SK-N-SH (cell line): ENCODE results near the gene SCGB3A1. TPM values are rescaled to one million over a fixed set of nuclear protein-coding genes. Genes with fewer than 3 reads are reported as not detected.

Experiments used
- CTCF ChIA-PET: fragments of 300-600, 350-600 bp; formaldehyde crosslinking; extraction: SDS; loops from one replicate; lab custom pipeline; 2021; lab: Yijun Ruan, JAX
- POLR2A ChIA-PET: fragments of 350-600 bp; sonication (Branson Sonifier 250); formaldehyde crosslinking; extraction: SDS; loops from one replicate; lab custom pipeline; 2020; ENCODE audit warnings: antibody characterized with exemption, inconsistent platforms; lab: Yijun Ruan, JAX
- DNase-seq: peaks from one replicate; pipeline ENCODE4 v3.0.0; 2012
- H2AFZ ChIP-seq: fragments of 200-600 bp; sonication (generic); 2 replicates; pipeline ENCODE4 v1.8.1; 2016; ENCODE audit warnings: antibody characterized with exemption, mild to moderate bottlenecking, low read depth
- H3F3A ChIP-seq: fragments of 200-600 bp; sonication (generic); replicated peaks from 2 replicates; pipeline ENCODE3; 2016; ENCODE audit warnings: antibody characterized with exemption, mild to moderate bottlenecking; ENCODE audit not compliant: insufficient read depth
- H3K27ac ChIP-seq, 2 experiments: fragments of 200-500 bp in 1 of 2; fragments of 200-600 bp in 1 of 2; sonication (Bioruptor generic) in 1 of 2; sonication (generic), shearing (Covaris generic) in 1 of 2; 2 replicates each; pipeline versions ENCODE4 v1.5.1 to v1.6.1; 2014 to 2016; ENCODE audit warnings: low read depth in 2 of 2, inconsistent platforms in 1 of 2, low read length in 1 of 2, mild to moderate bottlenecking in 1 of 2, mixed read lengths in 1 of 2
- H3K27me3 ChIP-seq: fragments of 200-600 bp; sonication (generic), shearing (Covaris generic); 2 replicates; pipeline ENCODE4 v1.6.1; 2016; ENCODE audit warnings: mixed run types; ENCODE audit not compliant: insufficient read depth
- H3K36me3 ChIP-seq, 2 experiments: fragments of 200-500 bp in 1 of 2; fragments of 200-600 bp in 1 of 2; sonication (Bioruptor generic) in 1 of 2; sonication (generic) in 1 of 2; replicated peaks in 1 of 2; 2 replicates each; pipeline versions ENCODE3 to v1.5.1; 2014 to 2016; ENCODE audit warnings: low read length in 1 of 2, mild to moderate bottlenecking in 1 of 2; ENCODE audit not compliant: insufficient read depth in 2 of 2, control insufficient read depth in 1 of 2
- H3K4me1 ChIP-seq, 2 experiments: fragments of 200-500 bp in 1 of 2; fragments of 200-600 bp in 1 of 2; sonication (Bioruptor generic) in 1 of 2; sonication (generic), shearing (Covaris generic) in 1 of 2; 2 replicates each; pipeline versions ENCODE4 v1.5.1 to v1.6.1; 2014 to 2016; ENCODE audit warnings: low read depth in 1 of 2, low read length in 1 of 2, mixed run types in 1 of 2; ENCODE audit not compliant: insufficient read depth in 2 of 2, control insufficient read depth in 1 of 2
- H3K4me2 ChIP-seq: fragments of 200-600 bp; sonication (generic), shearing (Covaris generic); 2 replicates; pipeline ENCODE4 v1.6.1; 2017; ENCODE audit warnings: mixed run types
- H3K4me3 ChIP-seq, 2 experiments: fragments of 200-500 bp in 1 of 2; fragments of 200-600 bp in 1 of 2; sonication (Bioruptor generic) in 1 of 2; sonication (generic), shearing (Covaris generic) in 1 of 2; 2 replicates each; pipeline versions ENCODE4 v1.5.1 to v1.8.1; 2014 to 2016; ENCODE audit warnings: low read depth in 2 of 2, inconsistent platforms in 1 of 2, low read length in 1 of 2, mild to moderate bottlenecking in 1 of 2, mixed read lengths in 1 of 2, moderate library complexity in 1 of 2
- H3K79me2 ChIP-seq: fragments of 200-600 bp; sonication (generic); 2 replicates; pipeline ENCODE4 v1.8.1; 2017; ENCODE audit warnings: mild to moderate bottlenecking; ENCODE audit not compliant: insufficient read depth
- H3K9ac ChIP-seq: fragments of 200-600 bp; sonication (generic); 2 replicates; pipeline ENCODE4 v1.6.1; 2017; ENCODE audit warnings: mixed run types
- H3K9me2 ChIP-seq: fragments of 200-600 bp; sonication (generic); 2 replicates; pipeline ENCODE4 v1.6.1; 2017; ENCODE audit warnings: mixed run types
- H3K9me3 ChIP-seq: fragments of 200-600 bp; sonication (generic); 2 replicates; pipeline ENCODE4 v1.6.1; 2017; ENCODE audit warnings: mixed run types, mild to moderate bottlenecking, moderate library complexity
- H4K20me1 ChIP-seq: fragments of 200-600 bp; sonication (generic); 2 replicates; pipeline ENCODE4 v1.6.1; 2017; ENCODE audit warnings: mild to moderate bottlenecking, mixed run types; ENCODE audit not compliant: insufficient read depth
- EZH2phosphoT487 ChIP-seq: fragments of 200-600 bp; sonication (generic); IDR thresholded peaks from 2 replicates; pipeline ENCODE4 v1.6.1; 2017; ENCODE audit warnings: low read depth, mixed run types, mild to moderate bottlenecking, antibody characterized with exemption, moderate library complexity, borderline replicate concordance
- FOSL2 ChIP-seq: IDR thresholded peaks from 2 replicates; pipeline ENCODE4 v1.4.0; 2012; ENCODE audit warnings: low read depth, mild to moderate bottlenecking, moderate library complexity, borderline replicate concordance
- GABPA ChIP-seq: IDR thresholded peaks from 2 replicates; pipeline ENCODE4 v1.4.0; 2012; ENCODE audit warnings: low read depth, mild to moderate bottlenecking
- IRF3 ChIP-seq: fragments of 150-350 bp; IDR thresholded peaks from 2 replicates; pipeline ENCODE4 v1.6.1; 2016; ENCODE audit warnings: mild to moderate bottlenecking, low read depth, low read length
- MXI1 ChIP-seq: IDR thresholded peaks from 2 replicates; pipeline ENCODE4 v1.6.1; 2012; ENCODE audit warnings: mild to moderate bottlenecking, low read depth, low read length, improper control_type of control experiment
- RCOR1 ChIP-seq: fragments of 150-350 bp; IDR thresholded peaks from 2 replicates; pipeline ENCODE4 v1.6.1; 2017; ENCODE audit warnings: antibody characterized with exemption, low read length
- REST ChIP-seq: IDR thresholded peaks from 2 replicates; pipeline ENCODE4 v1.6.1; 2012; ENCODE audit warnings: mild to moderate bottlenecking, low read depth, low read length, moderate library complexity
- RFX5 ChIP-seq: IDR thresholded peaks from 2 replicates; pipeline ENCODE4 v1.6.1; 2012; ENCODE audit warnings: mild to moderate bottlenecking, improper control_type of control experiment, low read length
- USF2 ChIP-seq: fragments of 150-350 bp; IDR thresholded peaks from 2 replicates; pipeline ENCODE4 v1.6.1; 2017; ENCODE audit warnings: antibody characterized with exemption, low read length, low read depth, borderline replicate concordance
- ZBTB33 ChIP-seq: IDR thresholded peaks from 2 replicates; pipeline ENCODE4 v1.4.0; 2012; ENCODE audit warnings: low read depth, borderline replicate concordance
- WGBS: methylation state at CpG from one replicate; pipeline ENCODE4 v1.1.6; 2017; ENCODE audit warnings: low lambda C conversion rate; 5-methylcytosine and 5-hydroxymethylcytosine counted together
- polyA plus RNA-seq, 3 experiments: library from polyadenylated mRNA; depleted of rRNA; stranded (reverse); fragments of >200 nt; gene quantifications; 2 replicates each; pipeline ENCODE4 v1.2.3, GENCODE V29; 2012

Gene SCGB3A1
- polyA plus RNA-seq, 1 of the 3 experiments (the other 2 are of a cell fraction) = not detected

GRCh38 chr5:180604271-180604670, 13.0 kb upstream of the SCGB3A1 start (continued):
- TF ChIP-seq REST (no peak), FOSL2 (no peak), MXI1 (no peak), IRF3 (no peak), RCOR1 (no peak)

- Histone ChIP-seq H3K36me3 (no peaks in the 10 kb centered on the region), H3K27ac (no peak overlapping the region), H3K27me3 (no peaks in the 10 kb centered on the region; the same call in 1 of the 2 replicates), H3K4me2 (no peak overlapping the region), H4K20me1 (no peaks in the 10 kb centered on the region), H3K79me2 (no peaks in the 10 kb centered on the region), H3K9me3 (no peaks in the 10 kb centered on the region), H2AFZ (no peak overlapping the region), H3K4me1 (no peaks in the 10 kb centered on the region), H3F3A (no peaks in the 10 kb centered on the region), H3K9me2 (no peaks in the 10 kb centered on the region), H3K4me3 (no peak overlapping the region), H3K9ac (no peak overlapping the region)
- ChIA-PET POLR2A (no interaction called here), CTCF (no interaction called here)
- no peak for TF ChIP-seq EZH2phosphoT487
- no peak for TF ChIP-seq GABPA
- WGBS = 88% methylated on average over 18 of the region's 19 CpGs
- no peak for DNase-seq
Observed at GRCh38 chr5:180603076-180603594, 11.8 kb upstream of the SCGB3A1 start.

GRCh38 chr5:180602481-180603075, 11.3 kb upstream of the SCGB3A1 start:
- POLR2A ChIA-PET = no interaction called here

More at GRCh38 chr5:180602481-180603075, 11.3 kb upstream of the SCGB3A1 start:
- Histone ChIP-seq H3K27ac (no peak overlapping the region), H3K36me3 (no peaks in the 10 kb centered on the region)
- TF ChIP-seq USF2 (no peak), RCOR1 (no peak), ZBTB33 (no peak), RFX5 (no peak)
- TF ChIP-seq, all 33 proteins: peak for 0
- H3K9ac ChIP-seq = no peak overlapping the region
- DNase-seq = peak; percentile 25
- H3K79me2 ChIP-seq = no peaks in the 10 kb centered on the region
- H3K9me2 ChIP-seq = no peaks in the 10 kb centered on the region
- no peak overlapping the region for H3K4me2 ChIP-seq
- no peak overlapping the region for H2AFZ ChIP-seq
- WGBS = 57% methylated on average over 5 of the region's 15 CpGs
- no peaks in the 10 kb centered on the region for H4K20me1 ChIP-seq
- no peaks in the 10 kb centered on the region for H3K9me3 ChIP-seq
- no peaks in the 10 kb centered on the region; the same call in 1 of the 2 replicates for H3K27me3 ChIP-seq
- H3K4me1 ChIP-seq = no peaks in the 10 kb centered on the region
- H3K4me3 ChIP-seq = no peak overlapping the region
- CTCF ChIA-PET = interaction anchor here (1.0 kb wide), 1 partner anchor 9 kb away, joined by 3 read pairs; no protein-coding TSS in a partner anchor
- no peaks in the 10 kb centered on the region for H3F3A ChIP-seq
